ENCODE results near the gene IFIT1.

DNA sequence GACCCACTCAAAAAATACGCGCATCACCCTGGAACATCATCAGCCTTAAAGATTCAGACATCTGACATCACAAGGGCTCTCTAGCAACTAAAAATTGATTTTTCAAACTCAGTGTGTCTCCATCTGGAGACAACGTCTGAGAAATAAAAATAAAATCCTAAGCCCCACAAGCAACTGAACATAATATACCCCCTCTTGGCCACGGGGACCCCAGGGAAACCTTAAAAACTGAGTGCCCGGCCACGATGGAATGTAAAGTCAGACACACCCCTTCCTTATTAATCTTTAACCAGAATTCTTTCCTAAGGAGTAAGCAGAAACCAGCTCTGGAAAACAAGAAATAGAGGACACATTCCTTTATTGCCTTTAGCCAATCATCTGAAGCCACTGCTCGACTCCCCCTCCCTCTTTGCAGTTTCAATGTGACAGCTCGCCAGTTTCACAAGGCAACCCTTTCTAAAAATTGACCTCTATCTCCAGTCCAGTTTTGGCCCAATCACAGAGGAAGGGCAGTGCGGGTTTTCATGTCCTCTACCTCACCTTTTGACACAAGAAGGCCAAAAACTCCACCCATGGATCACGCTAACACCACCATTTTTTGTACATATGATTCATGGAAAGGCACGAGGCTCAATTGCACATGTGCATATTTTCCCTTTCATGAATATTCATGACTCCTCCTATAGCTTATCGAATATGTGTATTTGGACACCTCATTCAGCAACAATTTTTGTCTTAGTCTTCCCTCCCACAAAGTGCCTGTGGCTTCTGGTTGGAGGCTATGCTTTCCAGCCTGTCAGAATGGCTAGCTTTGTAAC lies 40.4 kb upstream of the IFIT1 start:
- TF ChIP-seq, protein P1, sequence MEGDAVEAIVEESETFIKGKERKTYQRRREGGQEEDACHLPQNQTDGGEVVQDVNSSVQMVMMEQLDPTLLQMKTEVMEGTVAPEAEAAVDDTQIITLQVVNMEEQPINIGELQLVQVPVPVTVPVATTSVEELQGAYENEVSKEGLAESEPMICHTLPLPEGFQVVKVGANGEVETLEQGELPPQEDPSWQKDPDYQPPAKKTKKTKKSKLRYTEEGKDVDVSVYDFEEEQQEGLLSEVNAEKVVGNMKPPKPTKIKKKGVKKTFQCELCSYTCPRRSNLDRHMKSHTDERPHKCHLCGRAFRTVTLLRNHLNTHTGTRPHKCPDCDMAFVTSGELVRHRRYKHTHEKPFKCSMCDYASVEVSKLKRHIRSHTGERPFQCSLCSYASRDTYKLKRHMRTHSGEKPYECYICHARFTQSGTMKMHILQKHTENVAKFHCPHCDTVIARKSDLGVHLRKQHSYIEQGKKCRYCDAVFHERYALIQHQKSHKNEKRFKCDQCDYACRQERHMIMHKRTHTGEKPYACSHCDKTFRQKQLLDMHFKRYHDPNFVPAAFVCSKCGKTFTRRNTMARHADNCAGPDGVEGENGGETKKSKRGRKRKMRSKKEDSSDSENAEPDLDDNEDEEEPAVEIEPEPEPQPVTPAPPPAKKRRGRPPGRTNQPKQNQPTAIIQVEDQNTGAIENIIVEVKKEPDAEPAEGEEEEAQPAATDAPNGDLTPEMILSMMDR (conservative IDR thresholded peaks at IDR 0.05; ENCODE audit: low read depth, low read length): no peak
- TF ChIP-seq EZH2 (IDR thresholded peaks at IDR 0.05; ENCODE audit: borderline replicate concordance, low read depth, low read length, poor library complexity, severe bottlenecking): no peak
